NCI-H748 treated with DMSO at 0.1 percent for 48 hours (cell line): ENCODE results near the gene SLC38A8.

ENCODE experiments used
- DNase-seq: peaks from one replicate; lab custom pipeline; 2025; lab: John Stamatoyannopoulos, UW

SLC38A8 gene

DNA sequence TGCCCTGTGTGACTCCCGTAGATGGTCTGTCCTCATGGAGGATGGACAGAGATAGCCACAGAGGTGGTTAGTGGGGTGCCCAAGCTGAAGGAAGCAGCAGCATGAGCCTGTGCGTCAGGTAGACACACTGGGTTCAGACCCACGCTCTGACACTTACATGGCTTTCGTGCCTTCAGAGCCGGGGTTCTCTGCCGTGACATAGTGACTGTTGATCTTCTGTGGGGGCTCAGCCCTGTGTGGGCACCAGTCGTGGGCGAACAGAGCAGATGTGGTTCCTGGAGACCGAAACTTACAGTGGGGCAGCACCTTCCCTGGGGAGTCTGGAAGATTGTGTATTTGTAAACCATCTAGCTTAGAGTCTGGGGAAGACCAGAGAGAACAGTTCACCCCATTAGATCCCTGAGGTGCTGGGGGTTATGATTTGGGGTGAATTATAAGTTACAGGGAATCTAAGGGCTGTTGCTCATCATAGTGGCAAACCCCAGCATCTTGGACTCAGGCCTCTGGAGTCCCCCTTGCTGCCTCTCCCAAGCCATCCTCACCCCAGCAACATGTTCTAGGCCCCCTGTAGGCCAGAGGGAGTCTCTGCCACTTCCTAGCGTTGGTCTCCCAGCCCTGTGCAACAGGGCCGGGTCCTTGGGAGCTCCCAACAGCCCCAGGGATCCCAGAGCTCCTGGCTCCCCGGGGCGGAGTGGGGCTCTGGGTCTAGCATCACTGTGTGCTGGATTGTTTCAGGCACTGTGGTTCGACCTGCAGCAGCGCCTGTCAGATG, 45.9 kb downstream of the SLC38A8 start:
- DNase-seq, result no peak

- peak; percentile 77 for DNase-seq
These were observed 46.8 kb downstream of the SLC38A8 start for GRCh38 chr16:83995754-83996153.

- no peak for DNase-seq
These were observed 47.9 kb downstream of the SLC38A8 start for GRCh38 chr16:83994703-83995102.

- no peak for DNase-seq
These were observed 48.5 kb downstream of the SLC38A8 start for GRCh38 chr16:83994087-83994486.

DNA sequence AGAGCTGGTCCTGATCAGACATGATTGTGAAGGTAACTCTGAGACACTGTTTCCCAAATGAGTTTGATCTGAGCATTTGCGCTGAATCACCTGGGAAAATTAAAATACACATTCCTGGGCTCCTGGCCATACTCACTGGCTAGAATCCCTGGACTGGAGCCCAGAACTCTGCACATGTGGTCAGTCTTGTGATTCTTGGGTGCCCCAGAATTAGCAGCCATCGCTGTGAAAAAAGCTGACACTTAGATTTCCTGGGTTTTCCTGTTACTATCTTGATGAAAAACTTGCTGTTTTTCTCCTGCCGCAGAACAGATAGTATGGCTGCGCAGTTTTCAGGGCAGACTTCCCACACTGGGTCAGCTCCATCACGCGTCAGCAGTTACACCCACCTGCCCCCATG, 50.0 kb downstream of the SLC38A8 start:
- no peak for DNase-seq

- no peak for DNase-seq
These were observed 52.1 kb downstream of the SLC38A8 start for GRCh38 chr16:83990492-83990891.

- DNase-seq, result no peak
These were observed 53.3 kb downstream of the SLC38A8 start for GRCh38 chr16:83989300-83989699.

- DNase-seq, result no peak
These were observed 59.1 kb downstream of the SLC38A8 start for GRCh38 chr16:83983491-83983890.

- no peak for DNase-seq
These were observed 60.8 kb downstream of the SLC38A8 start for GRCh38 chr16:83981799-83982198.

GRCh38 chr16:83980794-83981193, 61.8 kb downstream of the SLC38A8 start:
- no peak for DNase-seq

DNA sequence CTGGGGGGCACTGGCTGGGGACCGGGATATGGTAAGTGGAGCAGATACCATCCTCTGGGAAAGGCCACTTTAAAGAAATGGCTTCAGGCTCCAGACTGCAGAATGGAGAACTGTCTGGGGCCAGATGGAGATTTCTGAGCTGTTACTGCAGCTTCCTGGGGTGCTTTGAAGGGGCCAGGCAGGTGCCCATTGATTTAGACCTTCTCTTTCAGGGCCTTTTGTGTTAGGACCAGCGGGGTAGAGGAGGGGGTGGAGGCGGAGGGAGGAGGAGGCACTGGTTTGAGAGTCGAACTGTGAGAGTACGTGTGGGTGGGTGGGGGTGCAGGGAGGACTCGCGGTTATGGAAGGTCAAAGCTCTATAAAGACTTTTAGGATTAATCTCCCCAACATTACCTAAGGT, 63.2 kb downstream of the SLC38A8 start:
- no peak for DNase-seq

GRCh38 chr16:83978401-83978904, 64.1 kb downstream of the SLC38A8 start:
- no peak for DNase-seq

DNA sequence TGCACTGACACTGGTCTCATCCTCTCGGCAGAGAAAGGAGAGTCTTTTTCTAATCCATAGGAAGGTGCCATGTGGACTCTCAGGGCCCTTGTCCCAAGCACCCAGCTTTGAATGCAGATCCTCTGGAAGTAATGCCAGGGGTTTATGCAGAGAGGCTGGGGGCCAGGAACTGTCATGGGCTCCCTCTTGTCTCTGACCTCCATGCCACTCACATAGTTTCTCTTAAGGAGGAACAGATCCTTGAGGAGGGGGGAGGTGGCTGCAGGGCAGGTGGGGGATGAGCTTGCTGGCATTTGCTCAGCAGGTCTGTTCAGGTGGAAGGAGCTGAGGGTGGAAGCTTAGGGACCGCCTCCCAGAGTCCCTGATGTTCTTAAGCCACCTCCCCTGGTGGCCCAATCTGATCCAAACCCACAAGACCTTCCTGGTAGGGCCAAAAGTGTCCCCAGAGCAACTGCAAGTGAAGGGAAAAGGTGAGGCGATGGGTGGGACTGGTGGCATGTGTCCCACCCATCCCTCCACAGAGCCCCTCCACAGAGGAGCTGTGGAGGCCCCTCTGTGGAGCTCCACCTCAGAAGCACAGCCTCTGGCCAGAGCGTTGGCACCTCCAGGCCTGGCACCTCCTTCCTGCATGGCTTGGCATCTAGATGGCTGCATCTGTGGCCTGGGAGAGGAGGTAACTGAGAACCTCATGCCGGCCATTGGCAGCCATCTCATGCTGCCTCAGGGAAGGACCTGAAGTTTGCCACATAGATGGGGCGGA, 65.4 kb downstream of the SLC38A8 start:
- no peak for DNase-seq

DNA sequence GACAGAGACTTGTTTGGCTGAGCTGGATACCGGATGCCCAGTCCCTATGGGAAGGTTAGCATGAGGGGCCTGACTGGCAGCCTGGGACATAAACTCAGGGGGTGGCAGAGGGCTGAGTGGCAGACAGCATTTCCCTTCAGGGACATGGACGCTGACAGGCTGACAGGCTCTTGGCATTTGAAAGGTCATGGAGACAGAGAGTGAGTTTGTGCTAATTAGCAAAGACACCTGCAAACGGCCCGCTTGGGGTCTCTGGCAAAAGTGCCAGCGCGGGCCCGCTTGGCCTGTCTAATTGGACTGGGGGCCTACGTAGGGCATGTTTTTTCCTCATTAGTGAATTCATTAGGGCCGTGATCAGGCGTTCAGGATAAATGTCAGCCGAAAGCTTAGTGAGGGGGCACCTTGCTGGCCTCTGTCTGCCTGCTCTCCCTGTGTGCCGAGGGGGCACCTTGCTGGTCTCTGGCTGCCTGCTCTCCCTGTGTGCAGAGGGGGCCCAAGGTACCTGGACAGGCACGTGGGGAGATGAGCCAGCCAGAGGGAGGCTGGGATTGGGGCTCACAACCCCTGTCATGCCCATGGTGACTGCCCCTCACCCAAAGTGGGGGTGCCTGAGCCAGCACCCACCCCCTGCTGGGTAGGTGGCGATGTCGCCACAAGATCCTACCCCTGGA, 66.9 kb downstream of the SLC38A8 start:
- DNase-seq, result no peak

GRCh38 chr16:83974475-83974874, 68.1 kb downstream of the SLC38A8 start:
- DNase-seq, result no peak

DNA sequence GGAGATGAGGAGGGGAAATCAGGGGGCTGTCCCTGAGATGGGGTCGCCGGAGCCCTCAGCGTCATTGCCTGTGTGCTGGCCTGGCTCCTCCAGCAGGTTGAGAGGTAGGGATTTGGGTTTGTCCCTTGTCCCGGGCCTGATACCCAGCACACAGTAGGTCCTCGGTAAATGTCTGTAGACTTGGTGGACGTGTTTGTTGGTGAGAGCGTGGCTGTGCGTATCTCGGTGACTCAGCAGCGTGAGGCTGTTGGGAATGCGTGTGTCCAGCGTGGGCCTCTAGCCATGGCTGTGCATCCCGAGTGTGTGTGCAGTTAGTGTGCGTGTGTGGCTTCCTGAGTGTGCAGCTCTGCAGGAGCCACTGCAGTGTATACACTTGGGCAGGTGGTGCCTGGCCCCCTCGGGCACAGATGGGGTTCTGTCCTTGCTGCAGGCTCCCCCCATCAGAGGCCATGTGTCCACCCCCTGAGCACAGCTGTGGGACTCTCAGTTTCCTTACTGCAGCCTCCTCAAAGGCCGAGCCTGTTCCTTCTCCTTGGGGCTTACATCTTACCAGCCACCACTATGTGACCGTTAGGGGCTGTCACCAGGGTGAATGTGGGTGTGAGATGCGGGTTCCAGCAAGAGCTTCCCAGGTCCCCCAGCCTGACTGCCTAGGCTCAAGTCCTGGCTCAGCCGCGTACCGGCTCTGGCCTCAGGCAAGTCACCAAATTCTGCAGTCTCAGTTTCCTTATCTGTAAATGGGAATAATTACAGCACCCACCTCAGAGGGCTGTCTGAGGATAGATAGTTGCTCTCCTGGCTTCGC, 68.8 kb downstream of the SLC38A8 start:
- no peak for DNase-seq

GRCh38 chr16:83973077-83973476, 69.5 kb downstream of the SLC38A8 start:
- no peak for DNase-seq

DNA sequence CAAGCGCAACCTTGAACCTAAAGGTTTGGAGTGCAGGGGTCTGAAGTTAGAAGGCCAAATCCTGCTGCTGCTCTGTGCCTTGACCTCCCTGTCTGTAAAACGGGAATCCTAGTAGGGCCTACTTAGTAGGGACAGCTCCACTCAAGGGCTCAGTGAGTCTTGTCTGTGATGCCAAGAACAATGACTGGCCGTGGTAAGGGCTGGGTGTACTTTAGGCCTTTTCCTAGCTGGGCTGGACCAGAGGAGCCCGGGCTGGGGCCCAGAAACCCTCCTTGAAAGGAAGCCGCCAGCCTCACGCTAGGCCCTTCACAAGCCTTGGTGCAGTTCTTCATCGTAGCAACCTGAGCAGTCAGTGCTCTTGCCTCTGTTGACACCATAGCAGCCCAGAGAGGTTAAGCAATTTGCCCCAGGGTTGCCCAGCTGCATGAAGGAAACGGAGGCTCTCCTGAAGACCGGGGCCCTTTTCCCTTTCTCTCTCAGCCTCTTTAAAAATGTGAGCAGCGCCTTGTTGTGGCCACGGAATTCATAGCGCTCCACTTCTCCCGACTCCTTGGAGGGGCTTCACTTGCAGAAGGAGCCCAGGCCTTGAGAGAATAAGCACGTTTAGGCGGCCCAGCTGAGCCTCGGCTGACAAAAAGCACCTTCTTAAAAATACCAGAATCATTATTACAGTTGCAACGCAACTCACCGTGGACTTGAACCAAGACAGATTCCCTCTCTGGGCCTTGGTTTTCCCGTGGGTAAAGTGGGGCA, 70.2 kb downstream of the SLC38A8 start:
- DNase-seq, result no peak

GRCh38 chr16:83971165-83972130, 71.1 kb downstream of the SLC38A8 start:
- no peak for DNase-seq

GRCh38 chr16:83970430-83970815, 72.2 kb downstream of the SLC38A8 start:
- DNase-seq, result no peak
